ENCODE data around the gene P2RX3. TPM values are rescaled to one million over a fixed set of nuclear protein-coding genes. Genes with fewer than 3 reads are reported as not detected.

The P2RX3 gene
- total RNA-seq, 1 donor from 2014 or later = not detected

DNA sequence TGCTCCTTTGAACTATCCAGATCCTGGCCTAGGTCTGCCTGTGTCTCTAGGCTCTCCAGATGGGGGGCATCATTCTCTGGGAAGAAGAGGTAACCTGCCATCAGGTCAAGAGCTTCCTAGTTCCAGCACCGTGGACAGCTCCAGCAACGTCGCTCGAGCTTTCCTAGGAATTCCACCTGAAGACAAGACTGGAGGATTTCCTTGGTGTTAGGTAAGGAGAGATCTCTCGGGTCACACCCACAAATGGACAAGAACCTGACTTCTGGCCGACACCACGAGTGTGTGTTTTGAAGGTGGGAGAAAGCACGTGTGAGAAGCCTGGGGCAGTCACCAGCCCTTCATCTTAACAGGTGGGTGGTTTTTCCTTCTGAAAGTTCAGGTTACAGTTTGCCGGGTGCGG is 41.6 kb downstream of the P2RX3 start:
- H3K4me1 Mint-ChIP-seq (ENCODE audit: low read depth) = no peaks in the 10 kb centered on the region
- no peaks in the 10 kb centered on the region for H3K9me3 Mint-ChIP-seq
- H3K27me3 Mint-ChIP-seq (ENCODE audit: low read depth) = peaks cover 2% of the 10 kb centered on the region
- no peak overlapping the region for H3K4me3 Mint-ChIP-seq (ENCODE audit: low read depth)
- DNase-seq (ENCODE audit: low spot score) = no peak
- H3K27ac Mint-ChIP-seq = no peak overlapping the region
- H3K36me3 Mint-ChIP-seq (ENCODE audit: low read depth) = no peaks in the 10 kb centered on the region
- intact Hi-C loops (cut with micrococcal nuclease) = no loop called here

DNA sequence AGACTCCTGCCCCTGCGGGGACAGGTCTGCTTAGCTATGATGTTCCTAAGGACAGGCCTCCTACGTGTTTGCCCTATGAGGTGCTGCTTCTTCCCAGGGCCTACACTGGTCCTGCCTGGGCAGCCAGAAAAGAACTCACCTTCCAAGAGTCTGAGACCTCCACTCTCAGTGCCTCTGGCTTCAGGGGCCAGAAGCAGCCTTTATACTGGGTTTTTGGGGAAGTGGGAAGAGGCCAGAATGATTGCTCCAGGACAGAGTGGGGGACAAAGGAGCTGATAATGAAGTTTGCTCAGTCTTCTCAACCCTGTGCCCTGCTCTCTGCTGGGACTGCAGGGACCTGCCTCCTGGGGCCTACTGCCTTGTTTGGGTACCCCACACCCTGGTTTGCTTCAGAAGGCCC is 42.8 kb downstream of the P2RX3 start, which contains the start of gene PRG3:
PRG3 (minus strand) TSS at position 176 of the 400 bp plus-strand sequence. CDS start 442 bp downstream, outside the sequence.
- H3K4me1 Mint-ChIP-seq (ENCODE audit: low read depth) = no peaks in the 10 kb centered on the region
- intact Hi-C loops (cut with micrococcal nuclease) = no loop called here

DNA sequence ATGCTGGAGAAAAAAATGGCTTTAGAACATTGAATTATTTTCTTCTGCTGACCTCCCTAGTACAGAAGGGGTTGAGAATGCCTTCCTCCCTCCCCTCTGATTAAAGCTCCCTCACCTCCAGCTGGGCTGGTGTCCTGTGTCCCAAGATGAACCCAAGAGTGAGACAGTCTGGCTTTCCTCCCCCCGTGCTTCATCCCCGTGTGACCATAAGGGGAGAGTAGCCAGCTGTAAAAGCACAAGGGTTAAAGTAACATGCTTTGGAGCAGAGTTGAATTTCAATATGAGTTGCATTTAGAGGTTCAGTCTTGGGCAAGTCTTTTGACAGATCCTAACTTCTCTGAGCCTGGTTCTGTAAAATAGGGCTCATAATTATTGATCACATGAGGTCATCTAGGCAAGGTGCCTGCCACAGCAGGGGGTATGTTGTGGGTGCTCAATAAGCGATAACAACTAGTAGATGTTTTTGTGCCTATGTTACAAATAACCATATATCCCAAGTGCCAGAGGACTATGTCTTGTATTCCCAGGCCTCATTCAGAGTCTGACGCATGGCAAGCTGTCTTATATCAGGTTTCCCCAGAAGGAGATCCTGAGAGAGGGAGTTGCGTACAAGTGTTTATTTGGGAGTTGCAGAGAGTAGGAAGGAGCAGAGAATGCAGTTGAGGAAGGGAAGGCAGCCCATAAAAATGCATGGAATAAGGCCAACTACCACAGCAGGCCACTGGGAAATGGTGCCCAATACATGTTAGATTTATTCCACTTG is 48.2 kb downstream of the P2RX3 start:
- Mint-ChIP-seq H3K9me3 (no peaks in the 10 kb centered on the region), H3K4me1 (ENCODE audit: low read depth) (no peaks in the 10 kb centered on the region), H3K36me3 (ENCODE audit: low read depth) (no peaks in the 10 kb centered on the region), H3K27ac (no peak overlapping the region), H3K4me3 (ENCODE audit: low read depth) (no peak overlapping the region), H3K27me3 (ENCODE audit: low read depth) (no peaks in the 10 kb centered on the region)
- intact Hi-C loops (cut with micrococcal nuclease) = no loop called here
- no peak for DNase-seq (ENCODE audit: low spot score)

More for the DNA sequence above, 42.8 kb downstream of the P2RX3 start, which contains the start of gene PRG3:
- Mint-ChIP-seq H3K4me3 (ENCODE audit: low read depth) (no peak within 1 kb of the TSS), H3K27ac (no peak within 1 kb of the TSS), H3K9me3 (no peaks in the 10 kb centered on the region), H3K36me3 (ENCODE audit: low read depth) (no peaks in the 10 kb centered on the region), H3K27me3 (ENCODE audit: low read depth) (peaks cover 2% of the 10 kb centered on the region)
- no peak for DNase-seq (ENCODE audit: low spot score)

DNA sequence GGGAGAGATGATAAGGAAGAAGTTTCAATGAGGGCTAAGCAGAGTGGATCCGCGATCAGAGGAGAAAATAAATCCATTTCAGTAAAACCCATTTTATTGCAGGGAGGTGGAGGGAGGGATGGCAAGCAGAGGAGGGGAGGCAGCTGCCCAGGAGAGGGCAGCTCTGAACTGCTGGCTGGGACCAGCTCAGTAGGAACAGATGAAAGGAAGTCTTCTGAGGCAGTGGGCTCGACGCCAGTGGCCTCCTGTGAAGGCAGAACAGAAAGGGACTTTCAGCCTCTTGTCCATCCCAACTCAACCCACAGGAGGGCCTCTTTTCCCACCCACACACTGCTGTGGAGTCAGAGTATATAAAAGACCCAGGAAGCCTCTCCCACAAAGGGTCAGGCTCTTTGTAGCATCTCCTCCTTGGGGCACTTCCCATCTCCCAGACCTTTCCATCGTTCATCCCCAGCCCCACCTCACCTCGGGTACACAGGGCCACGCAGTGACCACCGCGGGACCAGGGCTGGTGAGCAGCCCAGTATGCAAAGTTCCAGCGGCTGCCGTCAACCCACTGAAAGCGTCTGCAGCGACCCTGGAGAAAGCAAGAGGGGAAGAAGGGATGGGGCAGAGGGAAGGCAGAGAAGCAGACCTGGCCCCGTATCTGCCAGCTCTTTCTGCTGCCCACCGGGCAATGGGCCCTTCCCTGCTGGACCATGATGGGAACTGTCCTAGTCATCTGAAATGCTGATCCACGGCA is 49.3 kb downstream of the P2RX3 start:
- no peak for DNase-seq (ENCODE audit: low spot score)
- Mint-ChIP-seq H3K4me3 (ENCODE audit: low read depth) (no peak overlapping the region), H3K36me3 (ENCODE audit: low read depth) (no peaks in the 10 kb centered on the region), H3K9me3 (no peaks in the 10 kb centered on the region), H3K4me1 (ENCODE audit: low read depth) (no peaks in the 10 kb centered on the region), H3K27me3 (ENCODE audit: low read depth) (no peaks in the 10 kb centered on the region), H3K27ac (no peak overlapping the region)
- intact Hi-C loops (cut with micrococcal nuclease) = no loop called here

DNA sequence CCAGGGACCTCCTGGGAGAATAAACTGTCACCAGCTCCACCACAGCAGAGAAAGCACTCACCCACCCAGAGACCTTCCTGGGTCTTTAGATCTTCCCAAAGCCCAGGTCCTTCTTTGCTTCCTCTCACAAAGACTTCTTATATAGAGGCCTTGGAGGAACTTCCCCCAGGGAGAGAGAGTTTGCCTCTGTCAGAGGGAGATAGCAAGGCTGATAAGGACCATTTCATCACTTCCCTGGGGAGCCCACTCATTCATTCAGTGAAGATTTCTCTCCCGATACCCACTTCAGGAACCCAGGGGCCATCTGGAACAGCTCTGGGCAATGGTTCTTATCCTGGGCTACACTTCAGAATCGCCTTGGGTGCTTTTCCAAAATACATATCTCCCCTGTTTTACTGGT is 52.4 kb downstream of the P2RX3 start, which contains the start of gene PRG2:
PRG2 (minus strand) TSS at position 116 of the 400 bp plus-strand sequence. CDS start 706 bp downstream, outside the sequence.
- H3K27me3 Mint-ChIP-seq (ENCODE audit: low read depth) = no peaks in the 10 kb centered on the region
- no peaks in the 10 kb centered on the region for H3K9me3 Mint-ChIP-seq
- H3K4me1 Mint-ChIP-seq (ENCODE audit: low read depth) = no peaks in the 10 kb centered on the region
- no peak within 1 kb of the TSS for H3K27ac Mint-ChIP-seq
- intact Hi-C loops (cut with micrococcal nuclease) = no loop called here
- no peak for DNase-seq (ENCODE audit: low spot score)
- no peak within 1 kb of the TSS for H3K4me3 Mint-ChIP-seq (ENCODE audit: low read depth)
- no peaks in the 10 kb centered on the region for H3K36me3 Mint-ChIP-seq (ENCODE audit: low read depth)

DNA sequence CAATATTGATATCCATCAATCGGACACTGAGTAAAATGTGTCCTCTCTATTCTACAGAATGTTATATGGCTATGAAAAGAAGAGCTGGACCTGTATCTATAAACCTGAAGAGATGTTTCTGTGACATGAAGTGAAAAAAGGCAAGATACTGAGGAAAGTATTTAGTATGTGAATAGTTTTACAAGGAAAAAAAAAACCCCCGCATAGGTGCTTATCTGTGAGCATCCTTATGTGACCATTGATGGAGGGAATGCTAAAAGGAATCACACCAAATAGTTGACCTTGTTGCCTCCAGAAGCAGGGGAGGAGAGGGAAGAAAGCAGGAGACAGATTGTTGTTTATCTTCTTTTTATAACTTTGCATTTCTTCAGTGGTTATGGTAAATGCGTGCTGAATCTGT is 53.0 kb downstream of the P2RX3 start:
- H3K4me1 Mint-ChIP-seq (ENCODE audit: low read depth) = no peaks in the 10 kb centered on the region
- intact Hi-C loops (cut with micrococcal nuclease) = no loop called here
- H3K4me3 Mint-ChIP-seq (ENCODE audit: low read depth) = no peak overlapping the region
- H3K9me3 Mint-ChIP-seq = no peaks in the 10 kb centered on the region
- no peaks in the 10 kb centered on the region for H3K36me3 Mint-ChIP-seq (ENCODE audit: low read depth)
- H3K27ac Mint-ChIP-seq = no peak overlapping the region
- H3K27me3 Mint-ChIP-seq (ENCODE audit: low read depth) = no peaks in the 10 kb centered on the region
- no peak for DNase-seq (ENCODE audit: low spot score)

DNA sequence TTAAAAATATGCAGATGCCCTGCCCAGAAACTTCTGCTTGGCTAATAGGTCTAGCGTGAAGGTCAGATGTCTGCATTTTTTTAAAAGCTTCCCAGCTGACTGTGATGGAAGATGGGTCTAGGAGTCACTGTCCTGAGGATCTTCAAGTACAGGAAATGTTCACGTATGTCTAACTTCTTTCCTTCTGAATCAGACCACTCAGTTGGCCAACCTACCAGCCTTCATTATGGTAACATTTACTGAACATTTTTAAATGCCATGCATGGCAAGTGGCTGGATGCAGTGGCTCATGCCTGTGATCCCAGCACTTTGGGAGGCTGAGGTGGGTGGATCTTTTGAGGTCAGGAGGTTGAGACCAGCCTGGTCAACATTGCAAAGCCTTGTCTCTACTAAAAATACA is 53.4 kb downstream of the P2RX3 start:
- H3K4me3 Mint-ChIP-seq (ENCODE audit: low read depth) = no peak overlapping the region
- no peaks in the 10 kb centered on the region for H3K36me3 Mint-ChIP-seq (ENCODE audit: low read depth)
- no peak overlapping the region for H3K27ac Mint-ChIP-seq
- no peak for DNase-seq (ENCODE audit: low spot score)
- H3K27me3 Mint-ChIP-seq (ENCODE audit: low read depth) = no peaks in the 10 kb centered on the region
- intact Hi-C loops (cut with micrococcal nuclease) = no loop called here
- H3K9me3 Mint-ChIP-seq = no peaks in the 10 kb centered on the region
- no peaks in the 10 kb centered on the region for H3K4me1 Mint-ChIP-seq (ENCODE audit: low read depth)

DNA sequence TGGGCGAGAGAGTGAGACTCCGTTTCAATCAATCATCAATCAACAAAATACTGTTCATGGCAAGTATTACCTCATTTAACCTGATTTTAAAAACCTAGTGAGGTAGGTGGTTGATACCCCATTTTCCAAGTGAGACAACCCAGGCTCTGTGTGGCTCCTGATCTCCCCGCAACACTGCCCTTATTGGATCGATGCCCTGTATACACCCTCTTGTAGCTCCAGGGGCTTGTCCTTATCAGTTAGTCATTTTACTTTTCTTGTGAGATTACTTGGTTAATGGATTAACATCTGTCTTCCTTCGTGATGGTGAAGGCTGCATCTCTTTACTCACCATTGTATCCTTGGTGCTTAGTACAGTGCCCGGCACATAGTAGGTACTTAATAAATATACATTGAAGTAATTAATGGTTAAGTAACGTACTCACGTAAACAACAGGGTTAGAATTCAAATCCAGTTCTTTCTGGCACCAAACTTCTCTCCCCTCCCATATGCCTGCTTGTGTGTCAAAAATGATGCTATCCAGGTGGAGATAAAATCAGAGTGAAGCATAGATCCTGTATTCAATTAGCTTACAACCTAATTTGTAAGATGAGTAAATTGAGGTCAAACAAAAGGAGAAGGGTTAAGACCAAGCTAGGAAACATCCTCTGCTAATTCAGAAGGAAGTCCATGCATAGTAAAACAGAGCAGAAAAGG is 54.1 kb downstream of the P2RX3 start:
- H3K4me3 Mint-ChIP-seq (ENCODE audit: low read depth) = no peak overlapping the region
- no peaks in the 10 kb centered on the region for H3K4me1 Mint-ChIP-seq (ENCODE audit: low read depth)
- H3K36me3 Mint-ChIP-seq (ENCODE audit: low read depth) = no peaks in the 10 kb centered on the region
- no peak overlapping the region for H3K27ac Mint-ChIP-seq
- DNase-seq (ENCODE audit: low spot score) = no peak
- H3K27me3 Mint-ChIP-seq (ENCODE audit: low read depth) = no peaks in the 10 kb centered on the region
- intact Hi-C loops (cut with micrococcal nuclease) = no loop called here
- H3K9me3 Mint-ChIP-seq = no peaks in the 10 kb centered on the region

DNA sequence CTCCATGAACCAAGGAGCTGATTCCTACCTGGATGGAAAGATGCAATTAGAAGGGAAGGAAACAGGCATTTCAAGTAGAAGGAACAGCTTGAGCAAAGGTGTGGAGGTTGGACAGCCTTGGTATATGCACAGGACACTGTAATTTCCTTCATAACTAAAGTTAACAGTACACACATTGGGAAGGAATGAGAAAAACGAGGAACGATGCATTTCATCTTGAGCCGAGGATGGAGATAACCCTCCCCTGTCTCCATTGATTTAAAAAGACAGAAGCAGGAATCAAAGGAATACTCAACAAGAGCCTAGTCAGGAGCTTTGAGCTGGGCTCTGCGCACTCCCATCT is 54.6 kb downstream of the P2RX3 start:
- no peak for DNase-seq (ENCODE audit: low spot score)
- H3K4me1 Mint-ChIP-seq (ENCODE audit: low read depth) = no peaks in the 10 kb centered on the region
- no peak overlapping the region for H3K27ac Mint-ChIP-seq
- H3K36me3 Mint-ChIP-seq (ENCODE audit: low read depth) = no peaks in the 10 kb centered on the region
- H3K27me3 Mint-ChIP-seq (ENCODE audit: low read depth) = no peaks in the 10 kb centered on the region
- no peaks in the 10 kb centered on the region for H3K9me3 Mint-ChIP-seq
- no peak overlapping the region for H3K4me3 Mint-ChIP-seq (ENCODE audit: low read depth)
- intact Hi-C loops (cut with micrococcal nuclease) = no loop called here

DNA sequence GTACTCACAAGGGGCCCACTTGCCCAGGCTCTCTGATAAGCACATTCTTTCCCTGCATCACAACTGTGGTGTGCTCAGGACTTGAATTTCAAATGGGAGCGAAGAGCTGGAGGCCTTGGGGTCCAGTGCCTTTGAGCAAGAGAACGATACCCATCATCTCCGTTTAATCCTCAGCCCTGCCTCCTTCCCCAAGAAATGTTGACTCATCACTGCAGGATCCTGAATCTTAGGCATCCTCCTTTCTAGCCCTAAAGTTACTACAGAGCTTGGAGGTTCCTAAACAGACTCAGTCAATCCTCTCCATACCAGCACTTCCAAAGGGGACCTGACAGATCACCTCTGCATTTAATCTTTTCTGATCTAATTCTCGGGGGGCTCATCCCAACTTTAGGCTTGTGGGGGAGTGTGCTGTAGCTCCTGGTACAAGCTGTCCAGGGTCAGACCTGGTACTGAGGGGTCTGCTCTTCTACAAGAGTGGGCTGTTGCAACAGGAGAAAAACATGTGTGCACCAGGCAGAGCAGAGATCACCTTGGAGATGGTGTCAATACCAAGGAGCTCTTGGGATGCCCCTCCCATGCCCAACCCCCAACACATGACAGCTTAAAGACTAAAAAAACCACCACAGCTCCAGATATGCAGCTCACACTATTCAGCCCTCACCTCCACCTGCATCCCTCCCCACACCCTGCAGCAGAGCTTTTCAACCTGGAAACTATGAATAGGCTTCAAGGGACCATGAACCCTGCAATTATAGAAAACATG is 56.2 kb downstream of the P2RX3 start:
- no peaks in the 10 kb centered on the region for H3K36me3 Mint-ChIP-seq (ENCODE audit: low read depth)
- DNase-seq (ENCODE audit: low spot score) = no peak
- no peaks in the 10 kb centered on the region for H3K4me1 Mint-ChIP-seq (ENCODE audit: low read depth)
- H3K27ac Mint-ChIP-seq = no peak overlapping the region
- H3K9me3 Mint-ChIP-seq = no peaks in the 10 kb centered on the region
- intact Hi-C loops (cut with micrococcal nuclease) = no loop called here
- H3K27me3 Mint-ChIP-seq (ENCODE audit: low read depth) = no peaks in the 10 kb centered on the region
- H3K4me3 Mint-ChIP-seq (ENCODE audit: low read depth) = no peak overlapping the region

DNA sequence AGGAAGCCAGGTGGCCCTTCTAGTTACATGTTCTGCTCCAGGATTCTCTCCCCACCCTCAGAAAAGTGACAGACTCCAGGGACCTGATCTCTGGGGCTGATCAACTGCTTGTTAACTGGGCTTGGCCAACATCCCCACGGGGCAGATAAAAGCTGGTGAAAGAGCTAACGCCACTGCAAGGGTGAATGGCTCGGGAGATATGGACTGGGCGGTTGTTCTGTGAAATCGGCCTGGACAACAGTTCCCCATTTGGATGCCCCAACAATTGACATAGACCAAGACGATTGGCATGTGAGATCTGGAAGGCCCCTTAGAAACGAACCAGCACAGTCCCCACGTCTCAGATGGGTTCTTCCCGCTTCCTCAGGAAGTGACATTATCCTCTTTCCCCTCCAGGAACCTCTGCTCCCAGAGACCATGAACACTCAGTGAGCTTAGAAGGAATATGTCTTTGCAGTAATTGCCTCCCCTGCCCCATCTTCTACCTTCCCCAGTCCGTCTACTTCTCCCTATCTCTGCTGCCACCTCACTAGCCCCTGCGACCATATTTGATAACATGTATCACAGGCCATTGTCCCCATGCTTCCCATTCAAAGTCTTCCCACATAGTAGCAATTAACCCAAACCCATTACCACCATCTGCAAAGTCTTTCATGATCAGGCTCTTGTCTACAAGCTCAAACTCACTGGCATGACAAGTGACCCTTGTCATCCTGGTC is 57.9 kb downstream of the P2RX3 start:
- no peaks in the 10 kb centered on the region for H3K4me1 Mint-ChIP-seq (ENCODE audit: low read depth)
- no peak for DNase-seq (ENCODE audit: low spot score)
- no peaks in the 10 kb centered on the region for H3K27me3 Mint-ChIP-seq (ENCODE audit: low read depth)
- H3K9me3 Mint-ChIP-seq = no peaks in the 10 kb centered on the region
- H3K4me3 Mint-ChIP-seq (ENCODE audit: low read depth) = no peak overlapping the region
- no peaks in the 10 kb centered on the region for H3K36me3 Mint-ChIP-seq (ENCODE audit: low read depth)
- no peak overlapping the region for H3K27ac Mint-ChIP-seq
- intact Hi-C loops (cut with micrococcal nuclease) = no loop called here

DNA sequence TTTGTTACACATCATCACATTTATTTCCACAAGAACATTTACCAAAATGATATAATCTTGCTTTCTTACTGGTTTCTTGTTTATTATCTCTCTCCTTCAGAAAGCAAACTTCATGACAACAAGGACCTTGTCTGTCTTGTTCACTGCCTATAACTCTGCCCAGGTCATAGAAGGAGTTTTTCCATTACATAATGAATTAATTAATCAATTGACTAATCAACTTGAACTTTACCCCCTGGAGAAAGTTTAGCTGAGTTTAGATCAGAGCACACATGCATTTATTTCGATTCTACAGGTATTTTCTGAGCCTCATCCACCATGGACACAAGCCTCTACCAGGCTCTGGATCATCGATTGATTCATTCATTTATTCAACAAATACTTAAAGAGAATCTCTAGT is 58.6 kb downstream of the P2RX3 start:
- DNase-seq (ENCODE audit: low spot score) = no peak
- Mint-ChIP-seq H3K27ac (no peak overlapping the region), H3K4me3 (ENCODE audit: low read depth) (no peak overlapping the region), H3K4me1 (ENCODE audit: low read depth) (no peaks in the 10 kb centered on the region), H3K36me3 (ENCODE audit: low read depth) (no peaks in the 10 kb centered on the region), H3K27me3 (ENCODE audit: low read depth) (no peaks in the 10 kb centered on the region), H3K9me3 (no peaks in the 10 kb centered on the region)
- intact Hi-C loops (cut with micrococcal nuclease) = no loop called here

All from activated T-helper 2 cell treated with anti-CD3 and anti-CD28 coated beads, Interferon-gamma antibody, Interleukin-2, Interleukin-4, amounts not matched to agents 10 μg/mL and 5 μg/mL and 100 μg/mL, durations not matched to agents 14 hours and 24 hours and 36 hours (primary cell).